CMK (cell line): ENCODE data around the gene PRAME.
"Not testable (repeated sequence)": the region's sequence is repeated elsewhere in the genome, so short reads cannot be mapped to it uniquely, and the experiment has no call there.

ENCODE experiments used
- DNase-seq: peaks from one replicate; pipeline ENCODE4 v3.0.0-alpha.2; 2010; ENCODE audit warnings: low read depth

Gene PRAME

GRCh38 chr22:22520667-22521602, 38.1 kb downstream of the PRAME start:
- no peak for DNase-seq

GRCh38 chr22:22520020-22520656, 38.9 kb downstream of the PRAME start, which contains the start of gene ZNF280A:
ZNF280A (minus strand) TSS chr22:22520270; CDS start chr22:22515630, 4,640 bp downstream.
- DNase-seq: no peak

- no peak for DNase-seq
Measured at GRCh38 chr22:22519591-22519990, 39.5 kb downstream of the PRAME start.

DNA sequence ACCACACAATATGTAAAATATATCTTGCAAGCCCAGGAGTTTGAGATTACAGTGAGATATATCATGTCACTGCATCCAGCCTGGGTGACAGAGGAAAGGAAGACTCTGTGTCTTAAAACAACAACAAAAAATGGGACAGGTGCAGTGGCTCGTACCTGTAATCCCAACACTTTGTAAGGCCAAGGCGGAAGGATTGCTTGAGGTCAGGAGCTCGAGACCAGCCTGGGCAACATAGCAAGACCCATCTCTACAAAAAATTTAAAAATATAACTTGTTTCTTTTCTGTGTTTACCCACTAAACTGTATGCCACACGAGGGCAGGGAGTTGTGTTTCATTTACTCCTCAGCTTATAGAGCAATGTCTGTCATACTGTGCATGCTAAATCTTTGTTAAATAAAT, 42.1 kb downstream of the PRAME start:
- DNase-seq: no peak

GRCh38 chr22:22515890-22516289, 43.2 kb downstream of the PRAME start:
- DNase-seq: no peak

GRCh38 chr22:22514431-22514830, 44.6 kb downstream of the PRAME start:
- not testable (repeated sequence) for DNase-seq

- DNase-seq: no peak
Measured at GRCh38 chr22:22513619-22514018, 45.4 kb downstream of the PRAME start.

GRCh38 chr22:22512951-22513350, 46.1 kb downstream of the PRAME start:
- no peak for DNase-seq

- DNase-seq: not testable (repeated sequence)
Measured at GRCh38 chr22:22510833-22511232, 48.2 kb downstream of the PRAME start.

- not testable (repeated sequence) for DNase-seq
Measured at GRCh38 chr22:22509912-22510311, 49.2 kb downstream of the PRAME start.

- peak; percentile 75 for DNase-seq
Measured at GRCh38 chr22:22508274-22509176, 50.5 kb downstream of the PRAME start, which contains the start of gene ZNF280B. ZNF280B (minus strand) TSS chr22:22508742; CDS start chr22:22489398, 19,344 bp downstream.

GRCh38 chr22:22507743-22508273, 51.3 kb downstream of the PRAME start:
- no peak for DNase-seq

GRCh38 chr22:22506736-22507135, 52.3 kb downstream of the PRAME start:
- DNase-seq: no peak

DNA sequence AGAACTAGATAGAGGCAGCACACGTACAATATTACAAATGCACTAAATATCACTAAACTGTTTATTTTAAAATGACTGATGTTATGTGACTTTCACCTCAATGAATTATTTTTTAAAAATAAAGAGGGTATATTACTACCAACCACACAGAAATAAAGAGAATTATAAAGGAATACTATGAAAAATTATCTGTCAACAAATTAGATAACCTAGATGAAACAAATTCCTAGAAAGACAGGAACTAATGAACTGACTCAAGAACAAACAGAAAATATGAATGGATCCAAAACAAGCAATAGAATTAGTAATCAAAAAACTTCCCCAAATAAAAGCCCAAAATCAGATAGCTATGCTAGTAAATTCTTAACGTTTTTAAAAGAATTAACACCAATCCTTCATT, 60.8 kb downstream of the PRAME start:
- no peak for DNase-seq
